GM21717 (cell line): ENCODE results near the gene LAG3.
A peak's percentile ranks its signal among the peaks of the same experiment; 100 is the strongest.
"Not testable (repeated sequence)": the region's sequence is repeated elsewhere in the genome, so short reads cannot be mapped to it uniquely, and the experiment has no call there.

Source experiments
- ATAC-seq: cut with Tn5 transposase; IDR thresholded peaks from one replicate; pipeline ENCODE4 v1.9.1; 2021; ENCODE audit warnings: mild to moderate bottlenecking, moderate library complexity; ENCODE audit not compliant: unreplicated experiment

The LAG3 gene

DNA sequence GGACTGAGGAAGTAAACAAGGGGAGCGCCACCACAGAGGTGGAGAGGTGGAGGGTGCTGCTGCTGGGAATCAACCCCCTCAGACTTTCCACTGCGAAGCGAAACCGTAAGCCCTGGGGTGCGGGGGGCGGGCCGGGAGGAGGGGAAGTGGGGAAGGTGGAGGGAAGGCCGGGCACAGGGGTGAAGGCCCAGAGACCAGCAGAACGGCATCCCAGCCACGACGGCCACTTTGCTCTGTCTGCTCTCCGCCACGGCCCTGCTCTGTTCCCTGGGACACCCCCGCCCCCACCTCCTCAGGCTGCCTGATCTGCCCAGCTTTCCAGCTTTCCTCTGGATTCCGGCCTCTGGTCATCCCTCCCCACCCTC, at the start of gene LAG3:
LAG3 (plus strand) TSS at position 190 of the 365 bp plus-strand sequence. CDS start 333 bp downstream, outside the sequence.
- ATAC-seq, result no peak

- ATAC-seq, result no peak
These were observed 49.5 kb upstream of the LAG3 start for GRCh38 chr12:6722863-6723262.

DNA sequence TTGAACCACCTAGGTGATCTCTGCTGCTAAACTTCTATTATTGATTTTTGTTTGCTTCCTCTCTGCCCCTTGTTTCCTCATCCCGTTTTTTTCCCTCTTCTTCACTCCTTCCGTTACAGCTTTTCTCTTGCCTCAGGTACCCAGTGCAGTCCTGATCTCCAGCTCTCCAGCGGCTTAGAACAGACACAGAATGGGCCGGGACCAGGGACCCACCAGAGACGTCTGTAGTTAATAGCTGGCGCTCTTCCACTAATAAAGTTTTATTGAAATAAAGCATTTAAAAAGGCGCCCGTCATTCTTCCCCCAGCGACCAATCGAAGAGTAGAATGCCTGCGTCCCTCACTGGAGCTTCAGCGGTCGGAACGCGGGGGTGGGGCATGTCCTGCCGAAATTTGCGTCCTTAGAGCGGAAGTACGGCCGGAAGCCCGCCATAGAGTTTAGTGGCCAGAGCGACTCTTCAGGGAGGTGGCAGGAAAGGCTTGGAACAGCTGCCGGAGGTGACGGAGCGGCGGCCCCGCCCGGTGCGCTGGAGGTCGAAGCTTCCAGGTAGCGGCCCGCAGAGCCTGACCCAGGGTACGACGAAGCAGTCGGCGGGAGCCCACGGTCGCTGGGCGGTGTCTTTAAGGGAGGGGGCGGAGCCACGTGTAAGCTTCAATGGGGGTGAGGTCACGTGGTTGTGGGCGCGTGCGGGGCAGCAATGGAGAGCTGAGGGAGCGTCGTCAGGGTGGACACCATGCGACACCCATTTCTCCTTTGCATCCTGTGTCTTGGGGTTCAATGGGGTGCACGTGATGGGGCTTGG, 48.5 kb upstream of the LAG3 start, which contains the start of gene COPS7A:
COPS7A (plus strand) TSS at position 440 of the 802 bp plus-strand sequence. CDS start 611 bp downstream, outside the sequence.
- peak; percentile 81 for ATAC-seq

- ATAC-seq, result peak; percentile 30
These were observed 47.9 kb upstream of the LAG3 start for GRCh38 chr12:6724409-6724797.

- ATAC-seq, result no peak
These were observed 47.0 kb upstream of the LAG3 start for GRCh38 chr12:6725350-6725749.

DNA sequence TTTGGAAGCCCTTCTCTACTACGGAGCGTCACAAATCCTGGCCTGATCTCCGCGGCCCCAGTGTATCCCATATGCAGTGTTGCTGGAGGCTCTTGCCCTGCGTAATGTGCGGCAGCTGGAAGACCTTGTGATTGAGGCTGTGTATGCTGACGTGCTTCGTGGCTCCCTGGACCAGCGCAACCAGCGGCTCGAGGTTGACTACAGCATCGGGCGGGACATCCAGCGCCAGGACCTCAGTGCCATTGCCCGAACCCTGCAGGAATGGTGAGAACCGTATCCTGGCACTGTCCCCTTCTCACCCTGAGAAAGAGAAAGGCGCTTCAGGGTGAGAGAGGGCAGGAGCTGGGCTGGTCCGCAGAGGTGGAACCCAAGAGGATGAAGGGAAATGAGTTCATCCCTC, 43.1 kb upstream of the LAG3 start:
- ATAC-seq, result no peak

DNA sequence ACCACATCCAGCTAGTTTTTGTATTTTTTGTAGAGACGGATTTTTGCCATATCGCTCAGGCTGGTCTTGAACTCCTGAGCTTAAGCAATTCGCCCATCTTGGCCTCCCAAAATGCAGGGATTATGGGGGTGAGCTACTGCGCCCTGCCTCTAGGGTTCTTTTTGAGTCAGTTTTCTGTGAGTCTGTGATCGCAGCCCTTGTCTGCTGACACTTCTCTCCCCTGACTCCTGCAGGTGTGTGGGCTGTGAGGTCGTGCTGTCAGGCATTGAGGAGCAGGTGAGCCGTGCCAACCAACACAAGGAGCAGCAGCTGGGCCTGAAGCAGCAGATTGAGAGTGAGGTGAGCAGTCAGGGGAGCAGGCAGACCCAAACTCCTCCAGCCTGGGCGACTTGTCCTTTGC, 42.2 kb upstream of the LAG3 start:
- ATAC-seq, result no peak

DNA sequence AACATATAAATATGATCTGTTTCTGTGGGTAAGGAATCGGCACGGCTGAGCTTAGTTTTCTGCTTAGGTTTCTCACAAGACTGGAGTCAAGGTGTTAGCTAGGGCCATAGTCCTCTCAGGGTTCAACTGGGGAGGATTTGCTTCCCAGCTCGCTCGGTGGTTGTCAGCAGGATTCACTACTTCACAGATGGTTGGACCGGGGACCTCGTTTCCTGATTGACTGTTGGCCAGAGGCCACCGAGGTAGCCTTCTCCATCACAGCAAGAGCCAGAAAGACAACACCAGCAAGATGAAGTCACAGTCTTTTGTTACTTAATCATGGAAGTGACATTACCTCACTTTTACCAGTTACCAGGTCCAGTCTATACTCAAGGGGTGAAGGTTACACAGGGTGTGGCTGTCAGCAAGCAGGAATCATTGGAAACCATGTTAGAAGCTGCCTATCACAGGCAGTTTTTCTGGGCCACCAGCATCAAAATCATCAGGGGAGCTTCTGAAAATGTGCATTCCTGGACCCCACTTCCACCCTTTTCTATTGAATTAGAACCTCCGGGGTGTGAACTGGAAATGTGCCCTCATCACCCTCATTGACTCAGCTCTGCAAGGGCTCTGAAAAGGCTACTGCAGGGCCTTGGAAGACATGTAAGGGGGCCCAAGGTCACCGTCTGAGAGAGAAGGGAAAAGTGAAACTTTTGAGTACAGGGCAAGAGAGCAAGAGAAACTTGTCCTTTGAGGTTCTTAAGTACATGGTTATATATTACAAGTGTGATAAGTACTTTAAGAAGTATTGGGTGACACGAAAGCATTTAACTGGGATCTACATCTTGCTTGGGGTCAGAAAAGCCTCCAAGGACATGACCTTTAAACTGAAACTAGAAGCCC, 37.6 kb upstream of the LAG3 start:
- ATAC-seq, result no peak

GRCh38 chr12:6735448-6736191, 36.7 kb upstream of the LAG3 start:
- ATAC-seq, result no peak

GRCh38 chr12:6736754-6737153, 35.6 kb upstream of the LAG3 start:
- ATAC-seq, result no peak

DNA sequence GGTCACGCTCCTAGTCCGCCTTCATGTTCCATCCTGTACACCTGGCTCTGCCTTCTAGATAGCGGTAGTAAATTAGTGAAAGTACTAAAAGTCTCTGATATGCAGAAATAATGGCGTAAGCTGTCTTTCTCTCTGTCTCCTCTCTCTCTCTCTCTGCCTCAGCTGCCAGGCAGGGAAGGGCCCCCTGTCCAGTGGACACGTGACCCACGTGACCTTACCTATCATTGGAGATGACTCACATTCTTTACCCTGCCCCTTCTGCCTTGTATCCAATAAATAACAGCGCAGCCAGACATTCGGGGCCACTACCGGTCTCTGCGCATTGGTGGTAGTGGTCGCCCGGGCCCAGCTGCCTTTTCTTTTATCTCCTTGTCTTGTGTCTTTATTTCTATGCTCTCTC, 30.2 kb upstream of the LAG3 start:
- ATAC-seq, result not testable (repeated sequence)

DNA sequence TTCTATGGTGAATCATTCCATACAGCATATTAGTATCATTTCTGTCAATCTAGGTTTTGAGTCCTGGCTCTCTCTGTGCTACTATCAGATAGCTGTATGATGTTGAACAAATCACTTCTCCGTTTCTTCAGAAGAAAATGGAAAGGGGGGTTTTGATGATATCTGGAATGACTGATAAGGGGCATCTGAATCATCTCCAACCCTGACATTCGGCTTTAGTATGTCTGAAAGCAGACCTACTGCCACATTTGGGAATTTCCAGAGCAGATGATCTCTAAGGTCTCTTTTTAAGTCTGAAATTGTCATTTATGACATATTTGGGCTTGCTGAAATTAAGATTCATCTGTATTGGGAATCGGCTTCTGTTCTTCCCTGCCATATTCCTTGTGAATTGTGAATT, 29.5 kb upstream of the LAG3 start:
- ATAC-seq, result no peak

GRCh38 chr12:6743300-6743699, 29.0 kb upstream of the LAG3 start:
- not testable (repeated sequence) for ATAC-seq

DNA sequence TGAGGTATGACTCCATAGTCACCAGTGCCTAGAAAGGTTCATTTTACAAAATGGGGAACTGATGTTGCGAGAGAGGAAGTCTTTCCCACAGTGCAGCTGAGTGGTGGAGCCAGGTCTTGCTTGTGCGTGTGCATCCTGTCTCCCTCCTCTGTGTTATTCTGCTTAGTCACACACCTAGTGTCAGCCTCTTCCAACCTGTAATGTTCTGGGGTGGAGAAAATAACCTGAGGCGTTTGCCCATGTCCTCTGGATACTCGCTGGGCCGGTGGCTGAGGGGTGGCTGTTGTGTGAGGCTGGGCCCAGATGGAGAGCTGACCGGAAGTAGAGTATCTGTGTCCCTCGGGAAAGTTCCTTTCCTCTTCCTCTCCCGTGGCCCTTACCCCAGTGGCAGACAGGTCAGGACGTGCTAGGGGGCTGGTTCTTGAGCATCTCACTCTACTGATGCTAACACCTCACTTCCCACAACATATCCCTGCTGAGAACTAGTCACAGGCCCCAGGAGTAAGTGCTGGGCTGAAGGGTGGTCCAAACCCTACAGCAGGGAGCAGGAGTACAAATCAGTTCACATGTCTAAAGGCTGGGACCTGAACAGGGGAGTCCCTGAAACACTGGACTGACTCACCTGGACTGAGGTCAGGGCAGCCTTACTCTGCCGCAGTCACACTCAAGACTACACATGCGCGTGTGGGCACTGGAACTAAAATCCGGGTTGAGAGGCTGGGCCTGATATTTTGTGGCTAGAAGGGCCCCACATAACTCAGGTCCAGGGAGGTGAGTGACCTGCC, 26.4 kb upstream of the LAG3 start:
- ATAC-seq, result no peak

GRCh38 chr12:6747216-6747615, 25.1 kb upstream of the LAG3 start:
- ATAC-seq, result no peak

DNA sequence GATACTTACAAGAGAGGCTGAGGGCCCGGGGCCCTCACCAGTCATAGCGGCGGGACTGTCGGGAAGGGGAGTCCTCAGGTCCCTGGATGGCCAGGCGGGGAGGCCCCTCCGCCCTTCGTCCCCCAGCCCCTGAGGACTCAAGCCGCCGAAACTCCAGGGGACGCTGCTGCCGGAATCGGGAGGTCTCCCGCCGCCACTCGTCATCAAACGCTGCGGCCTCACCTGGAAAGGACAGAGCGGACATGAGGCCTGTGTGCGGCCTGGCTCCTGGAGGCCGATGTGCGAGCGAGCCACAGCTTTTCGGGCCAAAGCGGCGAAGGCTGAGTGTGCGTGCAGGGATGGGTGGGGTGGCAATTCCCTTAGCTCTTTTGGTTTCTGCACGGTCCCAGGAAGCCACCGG, 23.6 kb upstream of the LAG3 start:
- no peak for ATAC-seq

- ATAC-seq, result no peak
These were observed 21.8 kb upstream of the LAG3 start for GRCh38 chr12:6750506-6750905.

DNA sequence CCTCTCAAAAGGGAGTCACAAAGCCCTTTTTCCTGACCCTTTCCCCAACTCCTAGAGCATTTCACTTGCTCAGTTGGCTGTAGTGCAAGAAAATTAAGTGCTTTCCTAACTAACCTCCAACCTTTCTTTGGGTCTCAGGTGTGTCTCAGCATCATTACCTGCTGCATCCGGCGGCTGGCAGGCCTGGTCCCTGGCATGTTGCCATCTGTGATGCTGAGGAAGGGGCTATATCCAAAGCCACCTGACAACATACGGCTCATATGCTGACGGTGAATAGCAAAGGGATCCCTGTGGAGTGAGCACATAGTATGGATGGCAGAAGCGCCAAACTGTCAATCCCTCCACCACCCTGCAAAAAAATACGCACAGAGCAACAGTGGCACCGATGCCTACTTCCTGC, 20.6 kb upstream of the LAG3 start:
- ATAC-seq, result no peak

DNA sequence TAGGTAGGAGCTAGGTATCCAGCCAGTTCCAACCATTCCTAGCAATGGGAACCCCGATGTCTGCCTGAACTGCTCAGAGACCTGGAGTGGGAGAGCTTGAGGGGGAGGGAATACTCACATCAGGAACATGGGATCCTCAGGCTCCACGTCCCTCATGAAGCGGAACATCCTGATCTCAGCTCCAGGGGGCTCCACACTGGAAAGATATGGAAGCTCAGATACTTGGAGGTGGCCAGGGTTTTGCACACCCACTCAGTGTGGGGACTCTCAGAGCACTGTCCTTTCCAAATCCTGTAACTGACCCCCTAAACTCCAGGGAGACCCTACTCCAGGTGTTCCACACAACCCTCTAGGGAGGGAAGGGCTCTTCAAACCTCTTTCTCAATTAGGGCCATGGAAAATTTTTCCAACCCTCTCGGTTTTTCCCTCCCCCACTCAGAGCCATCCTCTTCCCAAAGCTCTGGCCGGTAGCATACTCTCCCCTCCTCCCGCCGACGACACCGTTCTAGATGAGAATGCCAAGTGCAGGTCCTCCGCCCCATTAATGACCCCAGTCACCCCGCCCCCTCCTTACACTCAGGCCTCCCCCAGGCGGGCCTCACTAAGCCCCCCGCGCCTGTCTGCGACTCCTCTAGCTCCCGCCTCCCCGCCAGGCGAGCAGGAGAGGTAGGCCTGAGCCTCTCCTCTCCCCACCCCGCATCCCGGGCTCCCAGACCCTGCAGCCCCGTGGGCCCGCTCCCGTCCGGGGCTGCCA, 20.0 kb upstream of the LAG3 start:
- peak; percentile 2 for ATAC-seq
